ENCODE results near the gene MAGOH. TPM values are rescaled to one million over a fixed set of nuclear protein-coding genes. Genes with fewer than 3 reads are reported as not detected.

Gene MAGOH
- total and polyA plus RNA-seq, 2 donors (not counting 1 experiment from before 2014, with no cell fraction given) = 10.8 to 45.6 TPM

DNA sequence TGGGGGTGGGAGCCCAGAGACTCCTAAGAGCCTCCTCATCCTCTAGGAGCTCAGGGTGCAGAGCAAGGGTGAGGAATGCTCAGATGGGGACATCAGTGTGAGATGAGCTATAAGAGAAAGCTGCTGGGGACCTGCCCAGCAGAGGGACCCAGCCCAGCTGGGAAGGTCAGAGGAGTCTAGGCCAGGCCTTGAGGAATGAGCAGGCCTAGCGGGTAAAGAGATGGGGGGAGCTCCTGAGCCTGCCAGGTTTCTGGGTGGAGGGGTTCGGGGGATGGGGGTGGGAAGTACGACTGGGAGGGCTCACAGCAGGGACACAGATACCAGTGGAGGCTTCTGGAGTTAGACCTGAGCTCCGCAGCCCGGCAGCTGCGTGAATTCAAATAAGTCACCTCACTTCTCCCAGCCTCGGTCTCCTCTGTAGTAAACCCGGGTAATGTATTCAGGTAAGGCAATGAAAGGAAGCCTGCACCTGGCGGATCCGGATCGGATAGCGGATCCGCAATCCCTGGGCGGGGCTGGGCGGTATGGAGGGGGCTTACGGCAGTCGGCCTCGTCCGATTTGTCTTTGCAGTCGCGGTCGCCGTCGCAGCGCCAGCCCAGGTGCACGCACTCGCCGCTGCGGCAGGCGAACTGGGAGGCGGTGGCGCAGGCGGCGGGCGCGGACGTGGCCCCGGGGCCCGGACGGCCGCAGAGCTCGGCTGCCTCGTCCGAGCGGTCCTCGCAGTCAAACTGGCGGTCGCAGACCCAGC lies 38.0 kb upstream of the MAGOH start:
- H3K4me1 Mint-ChIP-seq = no peaks in the 10 kb centered on the region
- Histone ChIP-seq H3K4me2 (replicated peaks; ENCODE audit: low read depth, low read length, poor library complexity, severe bottlenecking) (no peak overlapping the region), H4K20me1 (ENCODE audit: control insufficient read depth, insufficient read depth, low read length, poor library complexity, severe bottlenecking) (no peaks in the 10 kb centered on the region), H3K9me3 (ENCODE audit: control extremely low read depth in 1 of 3, control insufficient read depth in 2 of 3, insufficient read depth in 1 of 3, low read length in 2 of 3) (no peaks in the 10 kb centered on the region), H3K27ac (ENCODE audit: low read length in 2 of 2) (no peak overlapping the region), H3K4me3 (ENCODE audit: control extremely low read depth in 1 of 5, extremely low read depth in 1 of 5, insufficient read depth in 1 of 5, low read depth in 2 of 5, low read length in 4 of 5) (no peak overlapping the region), H3K27me3 (replicated peaks in 1 of 4; ENCODE audit: control extremely low read depth in 1 of 4, control insufficient read depth in 3 of 4, insufficient read depth in 4 of 4, low read length in 3 of 4) (no peaks in the 10 kb centered on the region), H3K4me1 (ENCODE audit: control insufficient read depth in 2 of 2, insufficient read depth in 2 of 2, low read length in 2 of 2) (no peaks in the 10 kb centered on the region), H3K79me2 (ENCODE audit: control insufficient read depth, insufficient read depth, low read length) (no peaks in the 10 kb centered on the region), H3K9ac (ENCODE audit: low read length) (no peak overlapping the region), H3K36me3 (replicated peaks in 1 of 2; ENCODE audit: control extremely low read depth in 1 of 2, control insufficient read depth in 1 of 2, extremely low read depth in 1 of 2, insufficient read depth in 2 of 2, low read length in 1 of 2) (peaks cover 0 to 4% of the 10 kb centered on the region in 2 experiments), H2AFZ (ENCODE audit: insufficient read depth, low read depth, low read length, poor library complexity, severe bottlenecking) (no peak overlapping the region)
- ChIA-PET CTCF (interaction anchor here (0.5 to 3.8 kb wide), 4 partner anchors 92 to 117 kb away, joined by 3 to 30 read pairs (median 5); no protein-coding TSS in a partner anchor), POLR2A (no interaction called here)
- intact Hi-C loops (cut with micrococcal nuclease) = loop anchor here (5.0 kb wide), 1 partner anchor 476 kb away; no protein-coding TSS in a partner anchor
- ATAC-seq (ENCODE audit: low read depth) = no peak
- WGBS (ENCODE audit: insufficient coverage) = 97% methylated on average over 42 of the region's 48 CpGs
- no peak for DNase-seq
- H3K27me3 Mint-ChIP-seq = no peaks in the 10 kb centered on the region
- H3K4me3 Mint-ChIP-seq = no peak overlapping the region
- TF ChIP-seq, protein P1, sequence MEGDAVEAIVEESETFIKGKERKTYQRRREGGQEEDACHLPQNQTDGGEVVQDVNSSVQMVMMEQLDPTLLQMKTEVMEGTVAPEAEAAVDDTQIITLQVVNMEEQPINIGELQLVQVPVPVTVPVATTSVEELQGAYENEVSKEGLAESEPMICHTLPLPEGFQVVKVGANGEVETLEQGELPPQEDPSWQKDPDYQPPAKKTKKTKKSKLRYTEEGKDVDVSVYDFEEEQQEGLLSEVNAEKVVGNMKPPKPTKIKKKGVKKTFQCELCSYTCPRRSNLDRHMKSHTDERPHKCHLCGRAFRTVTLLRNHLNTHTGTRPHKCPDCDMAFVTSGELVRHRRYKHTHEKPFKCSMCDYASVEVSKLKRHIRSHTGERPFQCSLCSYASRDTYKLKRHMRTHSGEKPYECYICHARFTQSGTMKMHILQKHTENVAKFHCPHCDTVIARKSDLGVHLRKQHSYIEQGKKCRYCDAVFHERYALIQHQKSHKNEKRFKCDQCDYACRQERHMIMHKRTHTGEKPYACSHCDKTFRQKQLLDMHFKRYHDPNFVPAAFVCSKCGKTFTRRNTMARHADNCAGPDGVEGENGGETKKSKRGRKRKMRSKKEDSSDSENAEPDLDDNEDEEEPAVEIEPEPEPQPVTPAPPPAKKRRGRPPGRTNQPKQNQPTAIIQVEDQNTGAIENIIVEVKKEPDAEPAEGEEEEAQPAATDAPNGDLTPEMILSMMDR (IDR thresholded peaks at IDR 0.05) = no peak
- TF ChIP-seq EZH2 (IDR thresholded peaks at IDR 0.05; ENCODE audit: borderline replicate concordance, insufficient read depth, low read depth, low read length, poor library complexity, severe bottlenecking) = no peak
- H3K27ac Mint-ChIP-seq = no peak overlapping the region
- H3K9me3 Mint-ChIP-seq (ENCODE audit: insufficient read depth) = no peaks in the 10 kb centered on the region

DNA sequence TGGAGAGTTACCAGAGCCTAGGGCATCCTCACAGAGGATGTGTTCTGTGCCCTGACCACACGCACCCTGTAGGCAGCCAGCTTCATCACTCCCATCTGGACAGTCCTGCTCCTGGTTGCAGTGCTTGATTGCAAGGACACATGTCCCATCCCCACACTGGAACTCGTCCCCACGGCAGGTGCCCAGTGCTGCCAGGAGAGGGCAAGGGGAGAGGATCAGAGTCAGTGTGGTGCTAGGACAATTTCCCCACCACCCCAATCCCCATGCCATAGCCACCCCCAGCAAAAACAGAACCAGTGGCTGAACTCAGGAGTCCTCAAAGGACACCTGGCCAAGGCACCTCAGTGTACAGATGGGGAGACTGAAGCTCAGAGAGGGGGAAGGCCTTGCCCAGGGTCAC lies 37.2 kb upstream of the MAGOH start:
- H3K27ac Mint-ChIP-seq = no peak overlapping the region
- Histone ChIP-seq H3K4me2 (replicated peaks; ENCODE audit: low read depth, low read length, poor library complexity, severe bottlenecking) (no peak overlapping the region), H3K79me2 (ENCODE audit: control insufficient read depth, insufficient read depth, low read length) (no peaks in the 10 kb centered on the region), H3K36me3 (replicated peaks in 1 of 2; ENCODE audit: control extremely low read depth in 1 of 2, control insufficient read depth in 1 of 2, extremely low read depth in 1 of 2, insufficient read depth in 2 of 2, low read length in 1 of 2) (peaks cover 0 to 4% of the 10 kb centered on the region in 2 experiments), H3K9me3 (ENCODE audit: control extremely low read depth in 1 of 3, control insufficient read depth in 2 of 3, insufficient read depth in 1 of 3, low read length in 2 of 3) (no peaks in the 10 kb centered on the region), H3K27me3 (replicated peaks in 1 of 4; ENCODE audit: control extremely low read depth in 1 of 4, control insufficient read depth in 3 of 4, insufficient read depth in 4 of 4, low read length in 3 of 4) (no peaks in the 10 kb centered on the region), H3K4me3 (ENCODE audit: control extremely low read depth in 1 of 5, extremely low read depth in 1 of 5, insufficient read depth in 1 of 5, low read depth in 2 of 5, low read length in 4 of 5) (no peak overlapping the region), H4K20me1 (ENCODE audit: control insufficient read depth, insufficient read depth, low read length, poor library complexity, severe bottlenecking) (no peaks in the 10 kb centered on the region), H3K9ac (ENCODE audit: low read length) (no peak overlapping the region), H2AFZ (ENCODE audit: insufficient read depth, low read depth, low read length, poor library complexity, severe bottlenecking) (no peak overlapping the region), H3K4me1 (ENCODE audit: control insufficient read depth in 2 of 2, insufficient read depth in 2 of 2, low read length in 2 of 2) (peaks cover 0 to 2% of the 10 kb centered on the region in 2 donors), H3K27ac (ENCODE audit: low read length in 2 of 2) (no peak overlapping the region)
- ATAC-seq (ENCODE audit: low read depth) (no peak), DNase-seq (no peak)
- no peaks in the 10 kb centered on the region for H3K4me1 Mint-ChIP-seq
- intact Hi-C loops (cut with micrococcal nuclease) = loop anchor here (5.0 kb wide), 1 partner anchor 477 kb away; no protein-coding TSS in a partner anchor
- CTCF ChIA-PET = interaction anchor here (1.1 to 3.8 kb wide), 3 partner anchors 109 to 117 kb away, joined by 4 to 30 read pairs (median 6); no protein-coding TSS in a partner anchor
- POLR2A ChIA-PET = no interaction called here
- no peaks in the 10 kb centered on the region for H3K27me3 Mint-ChIP-seq
- no peak overlapping the region for H3K4me3 Mint-ChIP-seq
- 100% methylated on average over 1 of the region's 3 CpGs for WGBS (ENCODE audit: insufficient coverage)
- no peaks in the 10 kb centered on the region for H3K9me3 Mint-ChIP-seq (ENCODE audit: insufficient read depth)
- no peak for TF ChIP-seq EZH2 (IDR thresholded peaks at IDR 0.05; ENCODE audit: borderline replicate concordance, insufficient read depth, low read depth, low read length, poor library complexity, severe bottlenecking)
- TF ChIP-seq, protein P1 (IDR thresholded peaks at IDR 0.05) = no peak
